ENCODE measurements around the gene KCNQ5.
"Not testable (repeated sequence)": the region's sequence is repeated elsewhere in the genome, so short reads cannot be mapped to it uniquely, and the experiment has no call there.

Gene KCNQ5

GRCh38 chr6:73216859-73217258 lies 595.0 kb downstream of the KCNQ5 start:
- DNase-seq: no peak

GRCh38 chr6:73225396-73225795 lies 603.5 kb downstream of the KCNQ5 start, which contains the start of gene KHDC1L:
TSS of gene KHDC1L (minus strand) at chr6:73225496. CDS start at chr6:73225408, 88 bp downstream.
- DNase-seq: no peak

- no peak for DNase-seq
Observed at GRCh38 chr6:73227606-73228255, 605.9 kb downstream of the KCNQ5 start.

GRCh38 chr6:73231986-73232391 lies 610.1 kb downstream of the KCNQ5 start:
- peak in 1 of 2 experiments; percentile 10 for DNase-seq

GRCh38 chr6:73233048-73233447 lies 611.2 kb downstream of the KCNQ5 start:
- DNase-seq: no peak

GRCh38 chr6:73233971-73234370 lies 612.1 kb downstream of the KCNQ5 start:
- DNase-seq: not testable (repeated sequence)

- DNase-seq: no peak
Observed at GRCh38 chr6:73234733-73235132, 612.9 kb downstream of the KCNQ5 start.

GRCh38 chr6:73236144-73236750 lies 614.4 kb downstream of the KCNQ5 start:
- DNase-seq: no peak

- no peak for DNase-seq
Observed at GRCh38 chr6:73240730-73241129, 618.9 kb downstream of the KCNQ5 start.

- DNase-seq: no peak
Observed at GRCh38 chr6:73242001-73242400, 620.1 kb downstream of the KCNQ5 start.
